RPMI8226 (cell line): Measurements from ENCODE around the gene THBS2.
"Not testable (repeated sequence)": the region's sequence is repeated elsewhere in the genome, so short reads cannot be mapped to it uniquely, and the experiment has no call there.

Experiments
- DNase-seq: peaks from one replicate; pipeline ENCODE4 v3.0.0-alpha.2; 2015

Gene THBS2

GRCh38 chr6:169271158-169271876 is 17.7 kb upstream of the THBS2 start:
- DNase-seq: no peak

- not testable (repeated sequence) for DNase-seq
Observed at GRCh38 chr6:169270077-169270380, 16.4 kb upstream of the THBS2 start.

GRCh38 chr6:169269180-169270076 is 15.8 kb upstream of the THBS2 start:
- DNase-seq: no peak

GRCh38 chr6:169268276-169268675 is 14.6 kb upstream of the THBS2 start:
- no peak for DNase-seq

GRCh38 chr6:169266746-169267591 is 13.3 kb upstream of the THBS2 start:
- DNase-seq: no peak

GRCh38 chr6:169266261-169266660 is 12.6 kb upstream of the THBS2 start:
- DNase-seq: no peak

- no peak for DNase-seq
Observed at GRCh38 chr6:169265486-169266131, 12.0 kb upstream of the THBS2 start.

- peak; percentile 14 for DNase-seq
Observed at GRCh38 chr6:169263836-169264608, 10.4 kb upstream of the THBS2 start.

- DNase-seq: no peak
Observed at GRCh38 chr6:169263374-169263773, 9.7 kb upstream of the THBS2 start.

GRCh38 chr6:169262602-169263001 is 9.0 kb upstream of the THBS2 start:
- not testable (repeated sequence) for DNase-seq

- no peak for DNase-seq
Observed at GRCh38 chr6:169256518-169256917, 2.9 kb upstream of the THBS2 start.

- no peak for DNase-seq
Observed at GRCh38 chr6:169256061-169256460, 2.4 kb upstream of the THBS2 start.

GRCh38 chr6:169255643-169256042 is 2.0 kb upstream of the THBS2 start:
- no peak for DNase-seq

- DNase-seq: no peak
Observed at GRCh38 chr6:169254456-169255316, 1.0 kb upstream of the THBS2 start.

GRCh38 chr6:169252505-169253189 is 999 bp downstream of the THBS2 start:
- no peak for DNase-seq

GRCh38 chr6:169251822-169252504 is 1.7 kb downstream of the THBS2 start:
- DNase-seq: no peak

- DNase-seq: no peak
Observed at GRCh38 chr6:169251371-169251802, 2.3 kb downstream of the THBS2 start.

- DNase-seq: no peak
Observed at GRCh38 chr6:169250660-169251059, 3.0 kb downstream of the THBS2 start.

GRCh38 chr6:169249057-169249456 is 4.6 kb downstream of the THBS2 start:
- no peak for DNase-seq

GRCh38 chr6:169248521-169248971 is 5.1 kb downstream of the THBS2 start:
- DNase-seq: no peak
